H1 (cell line): ENCODE results near the gene FSIP1. TPM values are rescaled to one million over a fixed set of nuclear protein-coding genes. Genes with fewer than 3 reads are reported as not detected.

Experiments used
- CTCF ChIA-PET: fragments of 300-600 bp; sonication (Branson Sonifier 250); formaldehyde crosslinking; loops from one replicate; lab custom pipeline; 2021; ENCODE audit not compliant: partially characterized antibody; lab: Charles Lee
- POLR2A ChIA-PET: fragments of 300-600 bp; sonication (Branson Sonifier 250); formaldehyde crosslinking; loops from one replicate; lab custom pipeline; 2021; ENCODE audit warnings: inconsistent platforms; ENCODE audit not compliant: partially characterized antibody; lab: Charles Lee
- DNase-seq, 2 experiments: peaks; one replicate each; pipeline versions ENCODE4 v3.0.0 to v3.0.0-alpha.2; 2010 to 2022; ENCODE audit warnings: low spot score in 2 of 2, low read depth in 1 of 2, mixed read lengths in 1 of 2
- FAIRE-seq: peaks from 2 replicates; lab custom pipeline; 2011; peaks lifted over from hg19 to GRCh38; lab: Jason Lieb, UNC
- H2AFZ ChIP-seq: 2 replicates; pipeline ENCODE4 v1.8.1; 2012; ENCODE audit warnings: low read length, inconsistent platforms
- H2AK5ac ChIP-seq: 2 replicates; pipeline ENCODE4 v1.6.1; 2013; ENCODE audit warnings: low read depth, low read length
- H2BK120ac ChIP-seq: replicated peaks from 2 replicates; pipeline ENCODE3; 2013; ENCODE audit warnings: low read depth, low read length, inconsistent platforms
- H2BK12ac ChIP-seq: 2 replicates; pipeline ENCODE4 v1.6.1; 2013; ENCODE audit warnings: low read depth, low read length
- H2BK15ac ChIP-seq: 2 replicates; pipeline ENCODE4 v1.6.1; 2013; ENCODE audit warnings: low read length
- H2BK20ac ChIP-seq: 2 replicates; pipeline ENCODE4 v1.6.1; 2013; ENCODE audit warnings: low read length
- H2BK5ac ChIP-seq: 2 replicates; pipeline ENCODE4 v1.6.1; 2013; ENCODE audit warnings: low read depth, low read length
- H3K14ac ChIP-seq: 2 replicates; pipeline ENCODE4 v1.6.1; 2013; ENCODE audit warnings: inconsistent platforms; ENCODE audit not compliant: insufficient read length
- H3K18ac ChIP-seq: 2 replicates; pipeline ENCODE4 v1.6.1; 2013; ENCODE audit warnings: low read length; ENCODE audit errors: extremely low read depth
- H3K23ac ChIP-seq: 2 replicates; pipeline ENCODE4 v1.6.1; 2013; ENCODE audit warnings: inconsistent platforms; ENCODE audit not compliant: insufficient read length
- H3K23me2 ChIP-seq: 2 replicates; pipeline ENCODE4 v1.6.1; 2013; ENCODE audit warnings: low read depth, low read length
- H3K27ac ChIP-seq: 2 replicates; pipeline ENCODE4 v1.6.1; 2011; ENCODE audit warnings: low read depth, low read length, inconsistent platforms
- H3K27me3 ChIP-seq, 4 experiments: replicated peaks in 1 of 4; 1 replicate in 1 of 4; 2 replicates in 3 of 4; pipeline versions ENCODE4 v1.6.1 to v1.8.1; 2011 to 2013; ENCODE audit warnings: low read length in 3 of 4, mild to moderate bottlenecking in 3 of 4, inconsistent platforms in 2 of 4, mixed read lengths in 2 of 4, moderate library complexity in 1 of 4; ENCODE audit not compliant: control insufficient read depth in 3 of 4, insufficient read depth in 3 of 4; ENCODE audit errors: extremely low read depth in 1 of 4
- H3K36me3 ChIP-seq, 4 experiments: 2 replicates each; pipeline versions ENCODE4 v1.6.1 to v1.8.1; 2011 to 2013; ENCODE audit warnings: mild to moderate bottlenecking in 4 of 4, low read length in 3 of 4, moderate library complexity in 2 of 4, control low read depth in 1 of 4, inconsistent platforms in 1 of 4; ENCODE audit not compliant: insufficient read depth in 4 of 4, control insufficient read depth in 2 of 4
- H3K4ac ChIP-seq: replicated peaks from 2 replicates; pipeline ENCODE3; 2013; ENCODE audit warnings: low read length, low read depth, mixed read lengths, inconsistent platforms; ENCODE audit not compliant: insufficient read length
- H3K4me1 ChIP-seq, 4 experiments: replicated peaks in 1 of 4; 1 replicate in 1 of 4; 2 replicates in 3 of 4; pipeline versions ENCODE4 v1.6.1 to v1.8.1; 2011 to 2013; ENCODE audit warnings: low read length in 3 of 4, inconsistent platforms in 2 of 4, mixed read lengths in 1 of 4; ENCODE audit not compliant: insufficient read depth in 4 of 4, control insufficient read depth in 3 of 4
- H3K4me2 ChIP-seq, 2 experiments: 2 replicates each; pipeline versions ENCODE4 v1.6.1 to v1.8.1; 2011 to 2013; ENCODE audit warnings: low read depth in 2 of 2, low read length in 2 of 2, control low read depth in 1 of 2, inconsistent platforms in 1 of 2, mild to moderate bottlenecking in 1 of 2; ENCODE audit not compliant: insufficient read depth in 1 of 2
- H3K4me3 ChIP-seq, 4 experiments: fragments of 200-600, 300-600 bp in 1 of 4; sonication (generic), shearing (Covaris generic), sonication (Bioruptor Twin) in 1 of 4; 2 replicates each; pipeline versions ENCODE4 v1.5.1 to v1.8.1; 2011 to 2016; ENCODE audit warnings: low read length in 4 of 4, low read depth in 3 of 4, control low read depth in 2 of 4, inconsistent platforms in 2 of 4, mild to moderate bottlenecking in 2 of 4, mixed read lengths in 1 of 4, moderate library complexity in 1 of 4; ENCODE audit not compliant: insufficient read depth in 2 of 4; ENCODE audit errors: extremely low read depth in 1 of 4
- H3K56ac ChIP-seq: replicated peaks from 2 replicates; pipeline ENCODE3; 2013; ENCODE audit warnings: low read depth, mild to moderate bottlenecking, mixed read lengths, low read length, inconsistent platforms; ENCODE audit not compliant: insufficient read length
- H3K79me1 ChIP-seq: 2 replicates; pipeline ENCODE4 v1.6.1; 2013; ENCODE audit warnings: low read depth, low read length, control low read depth
- H3K79me2 ChIP-seq, 2 experiments: 2 replicates each; pipeline versions ENCODE4 v1.6.1 to v1.8.1; 2012 to 2013; ENCODE audit warnings: low read length in 2 of 2, mild to moderate bottlenecking in 2 of 2, inconsistent platforms in 1 of 2; ENCODE audit not compliant: insufficient read depth in 2 of 2, control insufficient read depth in 1 of 2
- H3K9ac ChIP-seq, 4 experiments: replicated peaks in 1 of 4; 1 replicate in 1 of 4; 2 replicates in 3 of 4; pipeline versions ENCODE4 v1.6.1 to v1.8.1; 2011 to 2013; ENCODE audit warnings: low read depth in 3 of 4, low read length in 3 of 4, control low read depth in 2 of 4, mild to moderate bottlenecking in 2 of 4, moderate library complexity in 2 of 4, inconsistent platforms in 1 of 4; ENCODE audit errors: extremely low read depth in 1 of 4
- H3K9me3 ChIP-seq, 2 experiments: 2 replicates each; pipeline versions ENCODE4 v1.6.1 to v1.8.1; 2012 to 2013; ENCODE audit warnings: mild to moderate bottlenecking in 2 of 2, moderate library complexity in 2 of 2, control low read depth in 1 of 2, inconsistent platforms in 1 of 2, low read depth in 1 of 2, low read length in 1 of 2, mixed read lengths in 1 of 2; ENCODE audit not compliant: insufficient read depth in 2 of 2
- H4K20me1 ChIP-seq, 2 experiments: replicated peaks in 1 of 2; 2 replicates each; pipeline versions ENCODE3 to v1.8.1; 2011 to 2013; ENCODE audit warnings: inconsistent platforms in 2 of 2, low read length in 2 of 2, mild to moderate bottlenecking in 1 of 2; ENCODE audit not compliant: insufficient read depth in 2 of 2, control insufficient read depth in 1 of 2
- H4K5ac ChIP-seq: 2 replicates; pipeline ENCODE4 v1.6.1; 2013; ENCODE audit warnings: low read length, low read depth, mixed read lengths, inconsistent platforms; ENCODE audit not compliant: insufficient read length
- H4K8ac ChIP-seq: 2 replicates; pipeline ENCODE4 v1.8.0; 2013; ENCODE audit warnings: mild to moderate bottlenecking, moderate library complexity, low read length, inconsistent platforms; ENCODE audit not compliant: insufficient read depth; ENCODE audit errors: extremely low read depth
- H4K91ac ChIP-seq: replicated peaks from 2 replicates; pipeline ENCODE3; 2013; ENCODE audit warnings: low read length, mixed read lengths, inconsistent platforms; ENCODE audit not compliant: insufficient read length
- BCL11A ChIP-seq, 2 experiments: IDR thresholded peaks; one replicate each; pipeline ENCODE4 v1.6.1; 2011; ENCODE audit warnings: low read depth in 2 of 2, low read length in 2 of 2, mild to moderate bottlenecking in 2 of 2
- CHD2 ChIP-seq: IDR thresholded peaks from 2 replicates; pipeline ENCODE4 v1.6.1; 2012; ENCODE audit warnings: low read length, improper control_type of control experiment
- CREB1 ChIP-seq: IDR thresholded peaks from 2 replicates; pipeline ENCODE4 v1.6.1; 2012; ENCODE audit warnings: inconsistent platforms
- CTBP2 ChIP-seq: IDR thresholded peaks from 2 replicates; pipeline ENCODE4 v1.7.0; 2011; ENCODE audit warnings: borderline replicate concordance, mild to moderate bottlenecking, moderate library complexity, mixed read lengths, low read length; ENCODE audit not compliant: insufficient read depth, insufficient read length
- HDAC2 ChIP-seq, 2 experiments: fragments of 300-600 bp in 1 of 2; sonication (generic) in 1 of 2; IDR thresholded peaks; 2 replicates each; pipeline ENCODE4 v1.6.1; 2011 to 2012; ENCODE audit warnings: low read depth in 2 of 2, low read length in 2 of 2, mild to moderate bottlenecking in 2 of 2, moderate library complexity in 2 of 2, borderline replicate concordance in 1 of 2, inconsistent platforms in 1 of 2
- HDAC6 ChIP-seq: IDR thresholded peaks from one replicate; pipeline ENCODE4 v1.7.1; 2012; ENCODE audit warnings: low read depth, mild to moderate bottlenecking, inconsistent platforms, low read length, moderate library complexity
- JUN ChIP-seq: IDR thresholded peaks from 2 replicates; pipeline ENCODE4 v1.6.1; 2011; ENCODE audit warnings: low read depth, mild to moderate bottlenecking, improper control_type of control experiment, low read length
- KDM1A ChIP-seq: fragments of 200-600, 300-600 bp; sonication (generic); IDR thresholded peaks from 2 replicates; pipeline ENCODE4 v1.7.1; 2016; ENCODE audit warnings: mild to moderate bottlenecking, low read length, borderline replicate concordance
- NRF1 ChIP-seq: IDR thresholded peaks from 2 replicates; pipeline ENCODE4 v1.6.1; 2011; ENCODE audit warnings: mild to moderate bottlenecking, low read depth, low read length, improper control_type of control experiment
- SIRT6 ChIP-seq: IDR thresholded peaks from one replicate; pipeline ENCODE4 v1.7.1; 2012; ENCODE audit warnings: low read length, inconsistent platforms
- TAF7 ChIP-seq: optimal IDR thresholded peaks from 2 replicates; pipeline ENCODE3; 2011; ENCODE audit warnings: low read depth, mild to moderate bottlenecking, inconsistent platforms, low read length, moderate library complexity, borderline replicate concordance
- TEAD4 ChIP-seq: IDR thresholded peaks from 2 replicates; pipeline ENCODE4 v1.6.1; 2012; ENCODE audit warnings: low read depth, low read length, inconsistent platforms, mixed read lengths
- WGBS, 2 experiments: shearing (Covaris generic) in 1 of 2; methylation state at CpG; one replicate each; pipeline versions ENCODE4 v1.1.6 to v1.1.7; 2013 to 2015; ENCODE audit warnings: low lambda C conversion rate in 2 of 2, mixed read lengths in 2 of 2, inconsistent platforms in 1 of 2, low coverage in 1 of 2, missing lambda C conversion rate in 1 of 2; ENCODE audit not compliant: insufficient replicate concordance in 2 of 2, insufficient coverage in 1 of 2, insufficient read length in 1 of 2; ENCODE audit errors: extremely low coverage in 1 of 2, missing lambda C conversion rate in 1 of 2; 5-methylcytosine and 5-hydroxymethylcytosine counted together
- polyA plus RNA-seq, 7 experiments: library from polyadenylated mRNA; depleted of rRNA in 3 of 7; stranded (reverse) in 5 of 7; unstranded in 2 of 7; fragments of >200 nt in 5 of 7; fragments of 200-250 nt in 2 of 7; gene quantifications; 1 replicate in 5 of 7; 2 replicates in 1 of 7; 4 replicates in 1 of 7; pipeline versions ENCODE4 v1.2.1 to v1.2.3, GENCODE V29; 2011 to 2013; ENCODE audit warnings: missing spikeins in 2 of 7, mixed read lengths in 2 of 7
- total RNA-seq: library from RNA; stranded (reverse); fragmentation: NEBNext Ultra II Directional; extraction: Animal tissue kit (Norgen Biotek cat#: 25700); gene quantifications from 2 replicates; pipeline ENCODE4 v1.2.1, GENCODE V29; 2021

FSIP1 gene
- total and polyA plus RNA-seq, 2 of the 8 experiments (the other 6 are each of a cell fraction or from before 2014, with no cell fraction given) = 0.18 to 1.3 TPM

GRCh38 chr15:39643727-39644126 lies 138.9 kb downstream of the FSIP1 start:
- H4K8ac ChIP-seq = no peak overlapping the region
- H4K20me1 ChIP-seq = no peaks in the 10 kb centered on the region
- no peaks in the 10 kb centered on the region for H3K23me2 ChIP-seq
- H4K5ac ChIP-seq = no peak overlapping the region
- no peak overlapping the region for H3K9ac ChIP-seq
- H2AK5ac ChIP-seq = no peak overlapping the region
- no peaks in the 10 kb centered on the region for H3K9me3 ChIP-seq
- FAIRE-seq (no peak), DNase-seq (no peak)
- no peak overlapping the region for H3K4me3 ChIP-seq
- H3K79me1 ChIP-seq = no peaks in the 10 kb centered on the region
- TF ChIP-seq NRF1 = no peak
- TF ChIP-seq KDM1A = no peak
- TF ChIP-seq CHD2 = no peak
- TF ChIP-seq BCL11A (IDR thresholded peaks at IDR 0.05; ENCODE audit: low read depth in 2 of 2, low read length in 2 of 2) = no peak
- no peak for TF ChIP-seq CREB1
- TF ChIP-seq TAF7 = no peak
- TF ChIP-seq CTBP2 = no peak
- no peak for TF ChIP-seq HDAC2 (IDR thresholded peaks at IDR 0.05; ENCODE audit: borderline replicate concordance in 1 of 2, low read depth in 2 of 2, low read length in 2 of 2)
- TF ChIP-seq HDAC6 = no peak
- TF ChIP-seq JUN = no peak
- TF ChIP-seq TEAD4 = no peak
- TF ChIP-seq SIRT6 = no peak
- H3K36me3 ChIP-seq = no peaks in the 10 kb centered on the region
- no peak overlapping the region for H2BK5ac ChIP-seq
- H2BK15ac ChIP-seq = no peak overlapping the region
- no peak overlapping the region for H3K56ac ChIP-seq
- no peak overlapping the region for H3K18ac ChIP-seq
- H4K91ac ChIP-seq = no peak overlapping the region
- peaks cover 0 to 7% (median 3%) of the 10 kb centered on the region in 4 experiments; a peak in 4 of 7 replicates for H3K4me1 ChIP-seq
- no peaks in the 10 kb centered on the region for H3K79me2 ChIP-seq
- H3K4ac ChIP-seq = no peak overlapping the region
- 71% methylated on average over 1 of the region's 1 CpG; no CpG with 5 or more reads in 1 of the 2 experiments for WGBS, 2 experiments
- H2AFZ ChIP-seq = no peak overlapping the region
- H3K4me2 ChIP-seq = no peak overlapping the region
- CTCF ChIA-PET = interaction anchor here (0.8 to 1.5 kb wide), 4 partner anchors 13 to 31 kb away, joined by 3 to 4 read pairs (median 3); no protein-coding TSS in a partner anchor
- H3K14ac ChIP-seq = no peak overlapping the region
- no peak overlapping the region for H3K23ac ChIP-seq
- POLR2A ChIA-PET = interaction anchor here (0.6 kb wide), 1 partner anchor 8 kb away, joined by 3 read pairs; no protein-coding TSS in a partner anchor
- no peak overlapping the region for H2BK12ac ChIP-seq
- no peak overlapping the region for H2BK20ac ChIP-seq
- no peaks in the 10 kb centered on the region for H3K27me3 ChIP-seq
- no peak overlapping the region for H2BK120ac ChIP-seq
- no peak overlapping the region for H3K27ac ChIP-seq
